ENCODE measurements around the gene MYO1H. TPM values are rescaled to one million over a fixed set of nuclear protein-coding genes. Genes with fewer than 3 reads are reported as not detected.
"Not testable (repeated sequence)": the region's sequence is repeated elsewhere in the genome, so short reads cannot be mapped to it uniquely, and the experiment has no call there.

The MYO1H gene
- total RNA-seq, 4 donors from 2014 or later: not detected

DNA sequence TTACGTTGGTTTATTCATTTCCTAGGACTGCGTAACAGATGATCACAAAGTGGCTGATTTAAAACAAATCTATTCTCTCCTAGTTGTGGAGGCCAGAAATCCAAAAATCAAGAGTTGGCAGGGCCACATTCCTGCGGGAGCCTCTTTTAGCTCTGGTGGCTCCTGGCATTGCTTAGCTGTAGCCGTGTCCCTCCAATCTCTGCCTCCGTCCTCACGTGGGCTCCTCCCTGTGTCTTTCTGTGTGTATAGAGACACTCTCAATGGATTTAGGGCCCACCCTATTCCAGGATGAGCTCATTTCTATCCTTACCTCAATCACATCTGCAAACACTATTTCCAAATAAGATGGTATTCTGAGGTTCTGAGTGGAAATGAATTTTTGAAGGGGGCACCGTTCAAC is 86.9 kb downstream of the MYO1H start:
- H3K36me3 ChIP-seq: no peaks in the 10 kb centered on the region
- 85 to 89% methylated on average over 7 of the region's 7 CpGs for WGBS, 2 donors (ENCODE audit: low coverage in 1 of 2)
- intact Hi-C loops (cut with DNase I; ENCODE audit: low total_unique reads): no loop called here
- H3K9me3 ChIP-seq: no peaks in the 10 kb centered on the region
- no peak overlapping the region for H3K27ac ChIP-seq
- H3K4me3 ChIP-seq: no peak overlapping the region
- in situ Hi-C loops (cut with MboI; ENCODE audit: low pct_ligation_motif_present in 1 of 4, low pct_unique_long_range_greater_than_20kb in 1 of 4, low sequenced_read_pairs in 3 of 4): loop anchor here in 2 of 4 donors (10.0 kb wide), 1 partner anchor 340 kb away; no protein-coding TSS in a partner anchor
- peaks cover 4 to 8% (median 5%) of the 10 kb centered on the region in 4 donors for H3K4me1 ChIP-seq
- H3K27me3 ChIP-seq: no peaks in the 10 kb centered on the region
- DNase-seq: no peak
- TF ChIP-seq POLR2AphosphoS5 (IDR thresholded peaks at IDR 0.05) (no peak), POLR2A (IDR thresholded peaks at IDR 0.05) (no peak), EP300 (IDR thresholded peaks at IDR 0.05; ENCODE audit: low read depth) (no peak)
- TF ChIP-seq, protein P1, sequence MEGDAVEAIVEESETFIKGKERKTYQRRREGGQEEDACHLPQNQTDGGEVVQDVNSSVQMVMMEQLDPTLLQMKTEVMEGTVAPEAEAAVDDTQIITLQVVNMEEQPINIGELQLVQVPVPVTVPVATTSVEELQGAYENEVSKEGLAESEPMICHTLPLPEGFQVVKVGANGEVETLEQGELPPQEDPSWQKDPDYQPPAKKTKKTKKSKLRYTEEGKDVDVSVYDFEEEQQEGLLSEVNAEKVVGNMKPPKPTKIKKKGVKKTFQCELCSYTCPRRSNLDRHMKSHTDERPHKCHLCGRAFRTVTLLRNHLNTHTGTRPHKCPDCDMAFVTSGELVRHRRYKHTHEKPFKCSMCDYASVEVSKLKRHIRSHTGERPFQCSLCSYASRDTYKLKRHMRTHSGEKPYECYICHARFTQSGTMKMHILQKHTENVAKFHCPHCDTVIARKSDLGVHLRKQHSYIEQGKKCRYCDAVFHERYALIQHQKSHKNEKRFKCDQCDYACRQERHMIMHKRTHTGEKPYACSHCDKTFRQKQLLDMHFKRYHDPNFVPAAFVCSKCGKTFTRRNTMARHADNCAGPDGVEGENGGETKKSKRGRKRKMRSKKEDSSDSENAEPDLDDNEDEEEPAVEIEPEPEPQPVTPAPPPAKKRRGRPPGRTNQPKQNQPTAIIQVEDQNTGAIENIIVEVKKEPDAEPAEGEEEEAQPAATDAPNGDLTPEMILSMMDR (IDR thresholded peaks at IDR 0.05): no peak

DNA sequence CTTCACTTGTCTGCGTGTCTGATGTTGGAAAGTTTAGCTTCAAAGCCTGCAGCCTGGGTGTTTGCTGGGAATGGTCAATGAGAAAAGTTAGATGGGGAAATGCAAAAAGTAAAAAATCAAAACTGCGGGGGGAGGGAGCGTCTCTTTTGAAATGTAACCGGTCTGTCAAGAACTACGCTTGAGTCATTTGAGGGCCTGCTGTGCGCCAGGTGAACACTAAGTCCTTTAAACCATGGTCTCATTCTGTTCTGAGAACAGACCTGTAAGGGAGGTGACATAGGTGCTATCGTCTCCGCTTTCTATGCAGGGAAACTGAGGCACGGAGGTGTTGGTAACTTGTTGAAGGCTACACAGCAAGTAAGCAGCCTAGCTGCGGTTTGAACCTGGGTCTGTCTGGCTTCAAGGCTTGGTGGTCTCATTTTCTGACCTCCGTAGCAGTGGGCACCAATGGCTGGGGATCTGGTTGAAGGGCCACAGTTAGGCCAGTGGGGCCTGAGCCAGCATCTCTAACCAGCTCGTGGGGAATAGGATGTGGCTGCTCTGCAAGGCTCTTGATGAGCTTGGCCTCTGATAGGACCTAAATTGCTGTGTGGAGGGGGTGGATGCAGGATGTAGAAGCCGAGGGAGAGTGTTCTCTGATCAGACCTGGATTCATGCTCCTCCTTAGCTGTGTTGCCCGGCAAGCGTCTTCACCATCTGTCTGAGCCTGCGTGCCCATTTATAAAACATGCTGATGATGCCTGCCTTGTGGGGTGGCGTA is 87.9 kb downstream of the MYO1H start:
- H3K4me1 ChIP-seq: peaks cover 4 to 8% (median 5%) of the 10 kb centered on the region in 4 donors
- H3K36me3 ChIP-seq: no peaks in the 10 kb centered on the region
- WGBS, 2 donors (ENCODE audit: low coverage in 1 of 2): 84 to 93% methylated on average over 6 to 17 of the region's 17 CpGs
- no peaks in the 10 kb centered on the region for H3K27me3 ChIP-seq
- in situ Hi-C loops (cut with MboI; ENCODE audit: low pct_ligation_motif_present in 1 of 4, low pct_unique_long_range_greater_than_20kb in 1 of 4, low sequenced_read_pairs in 3 of 4): loop anchor here in 2 of 4 donors (10.0 kb wide), 1 partner anchor 339 kb away; no protein-coding TSS in a partner anchor
- DNase-seq: no peak
- TF ChIP-seq POLR2AphosphoS5 (IDR thresholded peaks at IDR 0.05) (no peak), EP300 (IDR thresholded peaks at IDR 0.05; ENCODE audit: low read depth) (no peak), POLR2A (IDR thresholded peaks at IDR 0.05) (no peak)
- TF ChIP-seq, protein P1 (IDR thresholded peaks at IDR 0.05): no peak
- no peak overlapping the region for H3K4me3 ChIP-seq
- no peak overlapping the region for H3K27ac ChIP-seq
- H3K9me3 ChIP-seq: no peaks in the 10 kb centered on the region
- intact Hi-C loops (cut with DNase I; ENCODE audit: low total_unique reads): no loop called here

DNA sequence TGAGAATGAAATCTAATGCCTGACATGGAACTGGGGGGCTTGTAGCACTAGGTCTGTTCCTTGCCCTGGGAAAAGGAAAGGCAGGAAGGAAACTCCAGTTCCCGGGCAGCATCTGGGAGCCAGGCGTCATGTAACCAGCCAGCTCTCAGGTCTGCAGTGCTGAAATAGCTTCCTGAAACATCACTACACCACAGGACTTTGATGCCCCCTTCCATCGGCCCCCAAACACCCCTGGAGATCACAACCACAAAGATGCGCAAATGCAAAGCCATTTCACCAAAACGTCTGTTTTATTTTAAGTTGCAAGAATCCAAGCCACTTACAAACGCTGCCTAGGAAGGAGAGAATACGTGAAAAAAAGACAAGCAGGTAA is 88.5 kb downstream of the MYO1H start:
- 74 to 79% methylated on average over 3 to 7 of the region's 7 CpGs for WGBS, 2 donors (ENCODE audit: low coverage in 1 of 2)
- no peak overlapping the region for H3K27ac ChIP-seq
- H3K4me3 ChIP-seq: no peak overlapping the region
- no peaks in the 10 kb centered on the region for H3K36me3 ChIP-seq
- intact Hi-C loops (cut with DNase I; ENCODE audit: low total_unique reads): no loop called here
- in situ Hi-C loops (cut with MboI; ENCODE audit: low pct_ligation_motif_present in 1 of 4, low pct_unique_long_range_greater_than_20kb in 1 of 4, low sequenced_read_pairs in 3 of 4): loop anchor here in 2 of 4 donors (10.0 kb wide), 1 partner anchor 339 kb away; no protein-coding TSS in a partner anchor
- TF ChIP-seq EP300 (IDR thresholded peaks at IDR 0.05; ENCODE audit: low read depth): no peak
- TF ChIP-seq, protein P1 (IDR thresholded peaks at IDR 0.05): no peak
- TF ChIP-seq POLR2A (IDR thresholded peaks at IDR 0.05): no peak
- no peak for TF ChIP-seq POLR2AphosphoS5 (IDR thresholded peaks at IDR 0.05)
- H3K4me1 ChIP-seq: peaks cover 4 to 8% (median 5%) of the 10 kb centered on the region in 4 donors
- no peak for DNase-seq
- no peaks in the 10 kb centered on the region for H3K27me3 ChIP-seq
- H3K9me3 ChIP-seq: no peaks in the 10 kb centered on the region

DNA sequence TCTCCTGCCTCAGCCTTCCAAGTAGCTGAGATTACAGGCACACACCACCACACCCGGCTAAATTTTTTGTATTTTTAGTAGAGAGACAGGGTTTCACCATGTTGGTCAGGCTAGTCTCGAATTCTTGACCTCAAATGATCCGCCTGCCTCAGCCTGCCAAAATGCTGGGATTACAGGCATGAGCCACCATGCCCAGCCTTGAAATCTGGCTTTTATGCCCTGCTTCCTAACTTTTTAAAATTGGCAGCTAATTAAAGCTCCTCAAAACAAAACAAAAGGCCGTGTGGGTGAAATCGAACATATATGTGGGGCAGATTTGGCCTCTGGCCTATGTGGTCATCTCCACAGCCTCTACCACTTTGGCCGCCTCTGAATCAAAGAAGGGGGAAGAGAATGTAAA is 91.5 kb downstream of the MYO1H start:
- Histone ChIP-seq H3K27ac (no peak overlapping the region), H3K9me3 (no peaks in the 10 kb centered on the region), H3K4me1 (no peaks in the 10 kb centered on the region), H3K4me3 (no peak overlapping the region), H3K27me3 (no peaks in the 10 kb centered on the region), H3K36me3 (no peaks in the 10 kb centered on the region)
- in situ Hi-C loops (cut with MboI; ENCODE audit: low pct_ligation_motif_present in 1 of 4, low pct_unique_long_range_greater_than_20kb in 1 of 4, low sequenced_read_pairs in 3 of 4) (loop anchor here in 2 of 4 donors (10.0 kb wide), 1 partner anchor 336 kb away; no protein-coding TSS in a partner anchor), intact Hi-C loops (cut with DNase I; ENCODE audit: low total_unique reads) (no loop called here)
- TF ChIP-seq POLR2A (IDR thresholded peaks at IDR 0.05): no peak
- TF ChIP-seq EP300 (IDR thresholded peaks at IDR 0.05; ENCODE audit: low read depth): no peak
- TF ChIP-seq POLR2AphosphoS5 (IDR thresholded peaks at IDR 0.05): no peak
- TF ChIP-seq, protein P1 (IDR thresholded peaks at IDR 0.05): no peak
- WGBS, 2 donors (ENCODE audit: low coverage in 1 of 2): 84 to 100% methylated on average over 1 to 6 of the region's 6 CpGs
- DNase-seq: no peak

DNA sequence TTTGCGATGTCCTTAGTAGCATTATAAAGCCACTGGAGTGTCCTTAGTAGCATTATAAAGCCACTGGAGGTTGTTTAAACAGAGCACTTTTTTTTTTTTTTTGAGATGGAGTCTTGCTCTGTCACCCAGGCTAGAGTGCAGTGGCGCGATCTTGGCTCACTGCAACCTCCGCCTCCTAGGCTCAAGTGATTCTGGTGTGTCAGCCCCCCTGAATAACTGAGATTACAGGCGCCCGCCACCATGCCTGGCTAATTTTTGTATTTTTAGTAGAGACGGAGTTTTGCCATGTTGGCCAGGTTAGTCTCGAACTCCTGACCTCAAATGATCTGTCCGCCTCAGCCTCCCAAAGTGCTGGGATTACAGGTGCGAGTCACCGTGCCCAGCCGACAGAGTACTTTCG is 92.3 kb downstream of the MYO1H start:
- H3K4me1 ChIP-seq; H3K9me3 ChIP-seq; H3K27ac ChIP-seq; DNase-seq; intact Hi-C loops (cut with DNase I; ENCODE audit: low total_unique reads); H3K36me3 ChIP-seq; H3K4me3 ChIP-seq; H3K27me3 ChIP-seq: not testable (repeated sequence)
- in situ Hi-C loops (cut with MboI; ENCODE audit: low pct_ligation_motif_present in 1 of 4, low pct_unique_long_range_greater_than_20kb in 1 of 4, low sequenced_read_pairs in 3 of 4): loop anchor here in 2 of 4 donors (10.0 kb wide), 1 partner anchor 335 kb away; no protein-coding TSS in a partner anchor
- 93 to 98% methylated on average over 9 to 13 of the region's 13 CpGs for WGBS, 2 donors (ENCODE audit: low coverage in 1 of 2)
